OCI-LY3 (cell line): ENCODE measurements around the gene KDELR3.

Source experiments
- CTCF ChIP-seq: fragments of 200-600, 300-600 bp; sonication (generic); IDR thresholded peaks from 2 replicates; pipeline ENCODE4 v1.5.1; 2014; ENCODE audit warnings: antibody characterized with exemption, low read length, low read depth
- EZH2phosphoT487 ChIP-seq: fragments of 200-600 bp; shearing (Covaris generic); IDR thresholded peaks from 2 replicates; pipeline ENCODE4 v1.6.1; 2018; ENCODE audit warnings: antibody characterized with exemption, mixed run types, low read depth

- no peak for TF ChIP-seq CTCF
- no peak for TF ChIP-seq EZH2phosphoT487
These were observed 14.7 kb upstream of the KDELR3 start for GRCh38 chr22:38453066-38453672.
